ENCODE results near the gene MUTYH.

GRCh38 chr1:45356186-45356585, 15.9 kb upstream of the MUTYH start:
- no peak for TF ChIP-seq CTCF (IDR thresholded peaks at IDR 0.05)
- no peak for TF ChIP-seq POLR2AphosphoS5 (IDR thresholded peaks at IDR 0.05)
- TF ChIP-seq POLR2A (IDR thresholded peaks at IDR 0.05), result no peak
